Esophagus squamous epithelium (tissue), 4 donors: ENCODE measurements around the gene PSMG1.

Experiments used
- CTCF ChIP-seq, 6 experiments: fragments of 450-650 bp in 4 of 6; fragments of 200-600 bp in 2 of 6; sonication (generic) in 2 of 6; IDR thresholded peaks; one replicate each; pipeline ENCODE4 v1.5.1; 2016 to 2019; ENCODE audit warnings: antibody characterized with exemption in 6 of 6, mild to moderate bottlenecking in 4 of 6, moderate library complexity in 4 of 6
- POLR2A ChIP-seq, 4 donors: fragments of 450-650 bp; IDR thresholded peaks; one replicate each; pipeline ENCODE4 v1.6.1; 2017; ENCODE audit warnings: antibody characterized with exemption in 4 of 4, mild to moderate bottlenecking in 4 of 4, moderate library complexity in 3 of 4

- no peak for TF ChIP-seq CTCF (IDR thresholded peaks at IDR 0.05)
- no peak for TF ChIP-seq POLR2A (IDR thresholded peaks at IDR 0.05)
Measured at GRCh38 chr21:39131791-39132190, 51.5 kb downstream of the PSMG1 start.
